Panc1 (cell line): ENCODE data around the gene TUBA1A. TPM values are rescaled to one million over a fixed set of nuclear protein-coding genes. Genes with fewer than 3 reads are reported as not detected.

Experiments
- ATAC-seq: fragments of 200-7000 bp; cut with Tn5 transposase; 2 replicates; pipeline ENCODE4 v1.9.1; 2020; ENCODE audit warnings: mild to moderate bottlenecking, moderate library complexity
- BruUV-seq: library from RNA; stranded (reverse); fragments of 400-500 nt; replicated peaks from 2 replicates; lab custom pipeline; 2021; lab: Mats Ljungman, UMichigan
- CTCF ChIA-PET: fragments of 300-600 bp; sonication (Branson Sonifier 250); formaldehyde crosslinking; loops from one replicate; lab custom pipeline; 2022; ENCODE audit warnings: antibody characterized with exemption; lab: Charles Lee
- POLR2A ChIA-PET: fragments of 300-600 bp; sonication (Branson Sonifier 250); formaldehyde crosslinking; loops from one replicate; lab custom pipeline; 2022; ENCODE audit warnings: antibody characterized with exemption; lab: Charles Lee
- DNase-seq: peaks from one replicate; pipeline ENCODE4 v3.0.0-alpha.2; 2010; ENCODE audit warnings: low read depth, low spot score
- H3K27ac ChIP-seq: 2 replicates; pipeline ENCODE4 v1.5.1; 2011; ENCODE audit warnings: mild to moderate bottlenecking, low read length, inconsistent platforms
- H3K27me3 ChIP-seq: fragments of 200-500 bp; sonication (Bioruptor generic); 2 replicates; pipeline ENCODE4 v1.6.0; 2014; ENCODE audit warnings: low read length, inconsistent platforms; ENCODE audit not compliant: control insufficient read depth, insufficient read depth
- H3K36me3 ChIP-seq: fragments of 200-500 bp; sonication (Bioruptor generic); 2 replicates; pipeline ENCODE4 v1.5.1; 2014; ENCODE audit warnings: inconsistent platforms, mild to moderate bottlenecking, low read length, moderate library complexity; ENCODE audit not compliant: control insufficient read depth, insufficient read depth
- H3K4me1 ChIP-seq: 2 replicates; pipeline ENCODE4 v1.5.1; 2011; ENCODE audit warnings: inconsistent platforms, mild to moderate bottlenecking, low read length, moderate library complexity; ENCODE audit not compliant: control insufficient read depth, insufficient read depth
- H3K4me3 ChIP-seq, 2 experiments: 2 replicates each; pipeline ENCODE4 v1.5.1; 2011 to 2012; ENCODE audit warnings: low read depth in 2 of 2, low read length in 2 of 2, mild to moderate bottlenecking in 2 of 2, inconsistent platforms in 1 of 2, moderate library complexity in 1 of 2
- H3K9me3 ChIP-seq: fragments of 200-500 bp; sonication (Bioruptor generic); 2 replicates; pipeline ENCODE4 v1.5.1; 2014; ENCODE audit warnings: low read depth, mild to moderate bottlenecking, inconsistent platforms, low read length, moderate library complexity; ENCODE audit not compliant: control insufficient read depth, insufficient read depth
- POLR2AphosphoS5 ChIP-seq: IDR thresholded peaks from 2 replicates; pipeline ENCODE4 v1.6.1; 2012; ENCODE audit warnings: mild to moderate bottlenecking, low read depth, low read length, moderate library complexity
- REST ChIP-seq, 2 experiments: IDR thresholded peaks; 2 replicates each; pipeline ENCODE4 v1.6.1; 2011 to 2012; ENCODE audit warnings: low read depth in 2 of 2, control low read depth in 1 of 2, low read length in 1 of 2, mild to moderate bottlenecking in 1 of 2, moderate library complexity in 1 of 2; ENCODE audit not compliant: insufficient read depth in 1 of 2
- SIN3A ChIP-seq: IDR thresholded peaks from 2 replicates; pipeline ENCODE4 v1.6.1; 2012; ENCODE audit warnings: low read depth, mild to moderate bottlenecking, low read length, moderate library complexity, borderline replicate concordance; ENCODE audit not compliant: insufficient read depth
- TCF7L2 ChIP-seq: IDR thresholded peaks from 2 replicates; pipeline ENCODE4 v1.6.1; 2011; ENCODE audit warnings: mild to moderate bottlenecking, low read depth, low read length, inconsistent platforms
- in situ Hi-C: cut with HindIII; loops from 2 replicates; pipeline ENCODE4 v1.10.0; 2016; ENCODE audit warnings: low sequenced_read_pairs, low pct_unique_long_range_greater_than_20kb
- intact Hi-C: fragments of 100-400 bp; cut with micrococcal nuclease; formaldehyde crosslinking; loops from one replicate; pipeline ENCODE4 v1.10.0; 2022; ENCODE audit not compliant: unreplicated experiment
- total RNA-seq: library from RNA; stranded (reverse); gene quantifications from one replicate; pipeline ENCODE4 v1.2.1, GENCODE V29; 2021; ENCODE audit not compliant: unreplicated experiment
- TF ChIP-seq, protein P1 (sequence below): fragments of 450-650 bp; IDR thresholded peaks from 2 replicates; pipeline ENCODE4 v1.5.1; 2017; ENCODE audit warnings: mild to moderate bottlenecking

TUBA1A gene
- total RNA-seq, 1 experiment from 2014 or later = 133 TPM

- H3K27me3 ChIP-seq = no peaks in the 10 kb centered on the region
- CTCF ChIA-PET = interaction anchor here (1.4 kb wide), 1 partner anchor 102 kb away, joined by 3 read pairs; no protein-coding TSS in a partner anchor
- peaks cover 3% of the 10 kb centered on the region; the same call in 1 of the 2 replicates for H3K36me3 ChIP-seq
- POLR2A ChIA-PET = interaction anchor here (1.0 kb wide), 1 partner anchor 10 kb away, joined by 4 read pairs; no protein-coding TSS in a partner anchor
- in situ Hi-C loops = no loop called here
- peaks cover 12% of the 10 kb centered on the region for H3K4me1 ChIP-seq
- no peaks in the 10 kb centered on the region for H3K9me3 ChIP-seq
- TSS peak; percentile 96 for BruUV-seq
- peak overlapping the region; percentile 85 for H3K27ac ChIP-seq
- TF ChIP-seq REST (IDR thresholded peaks at IDR 0.05; ENCODE audit: insufficient read depth in 1 of 2, low read depth in 2 of 2, low read length in 1 of 2) = no peak
- TF ChIP-seq TCF7L2 = no peak
- no peak for TF ChIP-seq POLR2AphosphoS5
- TF ChIP-seq SIN3A = no peak
- TF ChIP-seq, protein P1, sequence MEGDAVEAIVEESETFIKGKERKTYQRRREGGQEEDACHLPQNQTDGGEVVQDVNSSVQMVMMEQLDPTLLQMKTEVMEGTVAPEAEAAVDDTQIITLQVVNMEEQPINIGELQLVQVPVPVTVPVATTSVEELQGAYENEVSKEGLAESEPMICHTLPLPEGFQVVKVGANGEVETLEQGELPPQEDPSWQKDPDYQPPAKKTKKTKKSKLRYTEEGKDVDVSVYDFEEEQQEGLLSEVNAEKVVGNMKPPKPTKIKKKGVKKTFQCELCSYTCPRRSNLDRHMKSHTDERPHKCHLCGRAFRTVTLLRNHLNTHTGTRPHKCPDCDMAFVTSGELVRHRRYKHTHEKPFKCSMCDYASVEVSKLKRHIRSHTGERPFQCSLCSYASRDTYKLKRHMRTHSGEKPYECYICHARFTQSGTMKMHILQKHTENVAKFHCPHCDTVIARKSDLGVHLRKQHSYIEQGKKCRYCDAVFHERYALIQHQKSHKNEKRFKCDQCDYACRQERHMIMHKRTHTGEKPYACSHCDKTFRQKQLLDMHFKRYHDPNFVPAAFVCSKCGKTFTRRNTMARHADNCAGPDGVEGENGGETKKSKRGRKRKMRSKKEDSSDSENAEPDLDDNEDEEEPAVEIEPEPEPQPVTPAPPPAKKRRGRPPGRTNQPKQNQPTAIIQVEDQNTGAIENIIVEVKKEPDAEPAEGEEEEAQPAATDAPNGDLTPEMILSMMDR = no peak
- no peak for DNase-seq
- intact Hi-C loops = no loop called here
- H3K4me3 ChIP-seq = peak overlapping the region; percentile 79 to 90
- ATAC-seq = no peak
Measured at GRCh38 chr12:49189731-49190716, 1.1 kb upstream of the TUBA1A start.

DNA sequence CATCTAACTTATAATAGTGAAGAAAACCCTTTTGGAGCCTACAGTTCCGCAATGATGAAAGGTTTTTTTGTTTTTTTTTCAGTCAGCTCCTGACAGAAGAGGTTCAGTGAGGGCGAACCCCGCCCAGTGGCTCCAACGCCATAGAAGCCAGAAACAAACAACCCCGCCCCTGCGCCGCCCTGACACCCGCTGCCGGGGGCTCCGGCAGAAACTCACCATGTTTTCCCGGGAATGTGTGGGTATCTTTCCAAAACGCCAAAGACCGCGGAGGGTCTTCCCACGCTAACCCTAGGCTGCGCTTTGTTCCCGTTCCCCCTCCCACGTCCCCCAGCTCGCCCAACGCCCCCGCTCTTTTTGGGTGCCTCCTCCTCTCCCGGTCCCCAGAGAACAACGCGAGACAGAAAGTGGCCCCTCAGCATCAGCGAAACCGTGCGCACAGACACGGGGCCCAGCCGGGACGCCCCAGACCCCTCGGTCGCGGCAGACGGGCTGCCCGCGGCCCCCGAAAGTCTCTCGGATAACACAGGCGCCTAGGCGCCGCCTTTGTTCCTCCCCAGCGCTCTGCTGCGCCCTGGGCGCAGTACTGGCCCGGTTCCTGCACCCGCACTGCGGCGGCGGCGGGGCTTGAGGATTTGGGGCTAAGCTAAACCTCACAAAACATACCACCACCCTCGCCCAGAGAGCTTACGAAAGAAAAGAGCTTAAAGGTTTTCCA, 522 bp downstream of the TUBA1A start:
- no peaks in the 10 kb centered on the region for H3K9me3 ChIP-seq
- peak; percentile 82 for ATAC-seq
- TSS peak; percentile 86 for BruUV-seq
- no peaks in the 10 kb centered on the region for H3K27me3 ChIP-seq
- CTCF ChIA-PET = interaction anchor here (0.9 to 1.0 kb wide), 2 partner anchors 9 to 14 kb away, joined by 3 to 5 read pairs; no protein-coding TSS in a partner anchor
- H3K4me1 ChIP-seq = peaks cover 12% of the 10 kb centered on the region
- DNase-seq = peak; percentile 54
- H3K36me3 ChIP-seq = peaks cover 3% of the 10 kb centered on the region; the same call in 1 of the 2 replicates
- in situ Hi-C loops (no loop called here), intact Hi-C loops (no loop called here)
- H3K27ac ChIP-seq = peak overlapping the region; percentile 85
- H3K4me3 ChIP-seq = peak overlapping the region; percentile 79 to 90
- TF ChIP-seq TCF7L2 = peak; percentile 57; the same call in 1 of the 2 replicates
- TF ChIP-seq, protein P1 = no peak
- POLR2A ChIA-PET = interaction anchor here (0.6 to 0.9 kb wide), 6 partner anchors 14 to 77 kb away, joined by 3 to 6 read pairs (median 4); no protein-coding TSS in a partner anchor
